HepG2 (cell line): ENCODE results near the gene PHRF1. TPM values are rescaled to one million over a fixed set of nuclear protein-coding genes. Genes with fewer than 3 reads are reported as not detected.
A peak's percentile ranks its signal among the peaks of the same experiment; 100 is the strongest.

ENCODE experiments used
- HNRNPLL ChIP-seq: fragments of 200-400 bp; formaldehyde crosslinking; IDR thresholded peaks from 2 replicates; pipeline ENCODE4 v1.6.1; 2017; ENCODE audit warnings: mild to moderate bottlenecking, low read depth, low read length; ENCODE audit not compliant: poor library complexity, severe bottlenecking
- IRF2 ChIP-seq: IDR thresholded peaks from 2 replicates; pipeline ENCODE4 v1.6.1; 2018; ENCODE audit warnings: missing genetic modification reagents, missing compliant biosample characterization
- KMT2A ChIP-seq: sonication (generic); formaldehyde crosslinking; IDR thresholded peaks from 2 replicates; pipeline ENCODE4 v1.4.0; 2020; ENCODE audit warnings: missing genetic modification reagents
- NFYB ChIP-seq: sonication (generic); formaldehyde crosslinking; IDR thresholded peaks from 2 replicates; pipeline ENCODE4 v1.4.0; 2020; ENCODE audit warnings: missing genetic modification reagents
- NFYC ChIP-seq: IDR thresholded peaks from 2 replicates; pipeline ENCODE4 v1.6.1; 2016; ENCODE audit warnings: missing genetic modification reagents, missing compliant biosample characterization
- SMC3 ChIP-seq: IDR thresholded peaks from 2 replicates; pipeline ENCODE4 v1.6.1; 2011; ENCODE audit warnings: low read length, improper control_type of control experiment
- SP4 ChIP-seq: sonication (generic); formaldehyde crosslinking; IDR thresholded peaks from 2 replicates; pipeline ENCODE4 v1.8.1; 2023; ENCODE audit warnings: mild to moderate bottlenecking, missing genetic modification reagents
- YEATS4 ChIP-seq: sonication (generic); formaldehyde crosslinking; IDR thresholded peaks from 2 replicates; pipeline ENCODE4 v1.4.0; 2020; ENCODE audit warnings: missing genetic modification reagents, borderline replicate concordance
- ZIK1 ChIP-seq: sonication (generic); formaldehyde crosslinking; IDR thresholded peaks from 2 replicates; pipeline ENCODE4 v1.5.0; 2020; ENCODE audit warnings: mild to moderate bottlenecking, low read depth, missing genetic modification reagents, borderline replicate concordance
- ZNF563 ChIP-seq: sonication (generic); formaldehyde crosslinking; IDR thresholded peaks from 2 replicates; pipeline ENCODE4 v1.8.0; 2022; ENCODE audit warnings: mild to moderate bottlenecking, moderate library complexity, missing genetic modification reagents
- ZNF775 ChIP-seq: sonication (generic); formaldehyde crosslinking; IDR thresholded peaks from 2 replicates; pipeline ENCODE4 v1.4.0; 2020; ENCODE audit warnings: missing genetic modification reagents, mild to moderate bottlenecking, moderate library complexity, borderline replicate concordance
- ZSCAN9 ChIP-seq: IDR thresholded peaks from 2 replicates; pipeline ENCODE4 v1.6.1; 2016; ENCODE audit warnings: borderline replicate concordance
- polyA plus RNA-seq, 8 experiments: library from polyadenylated mRNA; depleted of rRNA in 3 of 8; stranded (reverse) in 7 of 8; unstranded in 1 of 8; fragments of >200 nt; fragmentation: Illumina TruSeq in 4 of 8; extraction: Trizol in 4 of 8; gene quantifications; 2 replicates each; pipeline versions ENCODE4 v1.2.1 to v1.2.3, GENCODE V29; 2011 to 2016; ENCODE audit warnings: low read depth in 4 of 8, missing spikeins in 1 of 8, mixed read lengths in 1 of 8; ENCODE audit not compliant: insufficient read depth in 1 of 8
- total RNA-seq, 5 experiments: library from RNA; depleted of rRNA; stranded (reverse); fragments of >200 nt; fragmentation: Illumina TruSeq; extraction: Trizol; gene quantifications; 2 replicates each; pipeline ENCODE4 v1.2.3, GENCODE V29; 2016; ENCODE audit warnings: low read depth in 1 of 5
- TF ChIP-seq, protein P1 (sequence below): IDR thresholded peaks from 2 replicates; pipeline ENCODE4 v1.6.1; 2016; ENCODE audit warnings: mild to moderate bottlenecking
- TF ChIP-seq, protein P2 (sequence below): sonication (generic); formaldehyde crosslinking; IDR thresholded peaks from 2 replicates; pipeline ENCODE4 v1.4.0; 2020; ENCODE audit warnings: missing genetic modification reagents
- TF ChIP-seq, protein P3 (sequence below): sonication (generic); formaldehyde crosslinking; IDR thresholded peaks from 2 replicates; pipeline ENCODE4 v1.4.0; 2020; ENCODE audit warnings: missing genetic modification reagents, borderline replicate concordance
- TF ChIP-seq, protein P4 (sequence below): sonication (generic); formaldehyde crosslinking; IDR thresholded peaks from 2 replicates; pipeline ENCODE4 v1.4.0; 2020; ENCODE audit warnings: mild to moderate bottlenecking, missing genetic modification reagents, borderline replicate concordance

Gene PHRF1
- total and polyA plus RNA-seq, 2 of the 13 experiments (the other 11 are each of a cell fraction or from before 2014, with no cell fraction given): 8.2 to 16.7 TPM

GRCh38 chr11:535519-536454 lies 40.5 kb upstream of the PHRF1 start, which contains the start of gene HRAS (continued):
- TF ChIP-seq, protein P1, sequence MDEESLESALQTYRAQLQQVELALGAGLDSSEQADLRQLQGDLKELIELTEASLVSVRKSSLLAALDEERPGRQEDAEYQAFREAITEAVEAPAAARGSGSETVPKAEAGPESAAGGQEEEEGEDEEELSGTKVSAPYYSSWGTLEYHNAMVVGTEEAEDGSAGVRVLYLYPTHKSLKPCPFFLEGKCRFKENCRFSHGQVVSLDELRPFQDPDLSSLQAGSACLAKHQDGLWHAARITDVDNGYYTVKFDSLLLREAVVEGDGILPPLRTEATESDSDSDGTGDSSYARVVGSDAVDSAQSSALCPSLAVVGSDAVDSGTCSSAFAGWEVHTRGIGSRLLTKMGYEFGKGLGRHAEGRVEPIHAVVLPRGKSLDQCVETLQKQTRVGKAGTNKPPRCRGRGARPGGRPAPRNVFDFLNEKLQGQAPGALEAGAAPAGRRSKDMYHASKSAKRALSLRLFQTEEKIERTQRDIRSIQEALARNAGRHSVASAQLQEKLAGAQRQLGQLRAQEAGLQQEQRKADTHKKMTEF: peak; percentile 51; the same call in 1 of the 2 replicates
- peak; percentile 91 for TF ChIP-seq NFYC
- TF ChIP-seq, protein P2, sequence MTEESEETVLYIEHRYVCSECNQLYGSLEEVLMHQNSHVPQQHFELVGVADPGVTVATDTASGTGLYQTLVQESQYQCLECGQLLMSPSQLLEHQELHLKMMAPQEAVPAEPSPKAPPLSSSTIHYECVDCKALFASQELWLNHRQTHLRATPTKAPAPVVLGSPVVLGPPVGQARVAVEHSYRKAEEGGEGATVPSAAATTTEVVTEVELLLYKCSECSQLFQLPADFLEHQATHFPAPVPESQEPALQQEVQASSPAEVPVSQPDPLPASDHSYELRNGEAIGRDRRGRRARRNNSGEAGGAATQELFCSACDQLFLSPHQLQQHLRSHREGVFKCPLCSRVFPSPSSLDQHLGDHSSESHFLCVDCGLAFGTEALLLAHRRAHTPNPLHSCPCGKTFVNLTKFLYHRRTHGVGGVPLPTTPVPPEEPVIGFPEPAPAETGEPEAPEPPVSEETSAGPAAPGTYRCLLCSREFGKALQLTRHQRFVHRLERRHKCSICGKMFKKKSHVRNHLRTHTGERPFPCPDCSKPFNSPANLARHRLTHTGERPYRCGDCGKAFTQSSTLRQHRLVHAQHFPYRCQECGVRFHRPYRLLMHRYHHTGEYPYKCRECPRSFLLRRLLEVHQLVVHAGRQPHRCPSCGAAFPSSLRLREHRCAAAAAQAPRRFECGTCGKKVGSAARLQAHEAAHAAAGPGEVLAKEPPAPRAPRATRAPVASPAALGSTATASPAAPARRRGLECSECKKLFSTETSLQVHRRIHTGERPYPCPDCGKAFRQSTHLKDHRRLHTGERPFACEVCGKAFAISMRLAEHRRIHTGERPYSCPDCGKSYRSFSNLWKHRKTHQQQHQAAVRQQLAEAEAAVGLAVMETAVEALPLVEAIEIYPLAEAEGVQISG: peak; percentile 66
- TF ChIP-seq ZIK1 (CRISPR knock-in tag): 0 out of 2 replicates have a peak, but pooled peaks have one; percentile 38
- TF ChIP-seq KMT2A (CRISPR knock-in tag): peak; percentile 36; the same call in 1 of the 2 replicates
- TF ChIP-seq NFYB (CRISPR knock-in tag): peak; percentile 90
- TF ChIP-seq IRF2: no peak; the same call in 1 of the 2 replicates
- no peak for TF ChIP-seq SMC3
- TF ChIP-seq, protein P3, sequence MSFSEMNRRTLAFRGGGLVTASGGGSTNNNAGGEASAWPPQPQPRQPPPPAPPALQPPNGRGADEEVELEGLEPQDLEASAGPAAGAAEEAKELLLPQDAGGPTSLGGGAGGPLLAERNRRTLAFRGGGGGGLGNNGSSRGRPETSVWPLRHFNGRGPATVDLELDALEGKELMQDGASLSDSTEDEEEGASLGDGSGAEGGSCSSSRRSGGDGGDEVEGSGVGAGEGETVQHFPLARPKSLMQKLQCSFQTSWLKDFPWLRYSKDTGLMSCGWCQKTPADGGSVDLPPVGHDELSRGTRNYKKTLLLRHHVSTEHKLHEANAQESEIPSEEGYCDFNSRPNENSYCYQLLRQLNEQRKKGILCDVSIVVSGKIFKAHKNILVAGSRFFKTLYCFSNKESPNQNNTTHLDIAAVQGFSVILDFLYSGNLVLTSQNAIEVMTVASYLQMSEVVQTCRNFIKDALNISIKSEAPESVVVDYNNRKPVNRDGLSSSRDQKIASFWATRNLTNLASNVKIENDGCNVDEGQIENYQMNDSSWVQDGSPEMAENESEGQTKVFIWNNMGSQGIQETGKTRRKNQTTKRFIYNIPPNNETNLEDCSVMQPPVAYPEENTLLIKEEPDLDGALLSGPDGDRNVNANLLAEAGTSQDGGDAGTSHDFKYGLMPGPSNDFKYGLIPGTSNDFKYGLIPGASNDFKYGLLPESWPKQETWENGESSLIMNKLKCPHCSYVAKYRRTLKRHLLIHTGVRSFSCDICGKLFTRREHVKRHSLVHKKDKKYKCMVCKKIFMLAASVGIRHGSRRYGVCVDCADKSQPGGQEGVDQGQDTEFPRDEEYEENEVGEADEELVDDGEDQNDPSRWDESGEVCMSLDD: peak; percentile 56; the same call in 1 of the 2 replicates
- TF ChIP-seq ZNF775 (CRISPR knock-in tag): no peak
- TF ChIP-seq ZSCAN9: no peak
- TF ChIP-seq, protein P4, sequence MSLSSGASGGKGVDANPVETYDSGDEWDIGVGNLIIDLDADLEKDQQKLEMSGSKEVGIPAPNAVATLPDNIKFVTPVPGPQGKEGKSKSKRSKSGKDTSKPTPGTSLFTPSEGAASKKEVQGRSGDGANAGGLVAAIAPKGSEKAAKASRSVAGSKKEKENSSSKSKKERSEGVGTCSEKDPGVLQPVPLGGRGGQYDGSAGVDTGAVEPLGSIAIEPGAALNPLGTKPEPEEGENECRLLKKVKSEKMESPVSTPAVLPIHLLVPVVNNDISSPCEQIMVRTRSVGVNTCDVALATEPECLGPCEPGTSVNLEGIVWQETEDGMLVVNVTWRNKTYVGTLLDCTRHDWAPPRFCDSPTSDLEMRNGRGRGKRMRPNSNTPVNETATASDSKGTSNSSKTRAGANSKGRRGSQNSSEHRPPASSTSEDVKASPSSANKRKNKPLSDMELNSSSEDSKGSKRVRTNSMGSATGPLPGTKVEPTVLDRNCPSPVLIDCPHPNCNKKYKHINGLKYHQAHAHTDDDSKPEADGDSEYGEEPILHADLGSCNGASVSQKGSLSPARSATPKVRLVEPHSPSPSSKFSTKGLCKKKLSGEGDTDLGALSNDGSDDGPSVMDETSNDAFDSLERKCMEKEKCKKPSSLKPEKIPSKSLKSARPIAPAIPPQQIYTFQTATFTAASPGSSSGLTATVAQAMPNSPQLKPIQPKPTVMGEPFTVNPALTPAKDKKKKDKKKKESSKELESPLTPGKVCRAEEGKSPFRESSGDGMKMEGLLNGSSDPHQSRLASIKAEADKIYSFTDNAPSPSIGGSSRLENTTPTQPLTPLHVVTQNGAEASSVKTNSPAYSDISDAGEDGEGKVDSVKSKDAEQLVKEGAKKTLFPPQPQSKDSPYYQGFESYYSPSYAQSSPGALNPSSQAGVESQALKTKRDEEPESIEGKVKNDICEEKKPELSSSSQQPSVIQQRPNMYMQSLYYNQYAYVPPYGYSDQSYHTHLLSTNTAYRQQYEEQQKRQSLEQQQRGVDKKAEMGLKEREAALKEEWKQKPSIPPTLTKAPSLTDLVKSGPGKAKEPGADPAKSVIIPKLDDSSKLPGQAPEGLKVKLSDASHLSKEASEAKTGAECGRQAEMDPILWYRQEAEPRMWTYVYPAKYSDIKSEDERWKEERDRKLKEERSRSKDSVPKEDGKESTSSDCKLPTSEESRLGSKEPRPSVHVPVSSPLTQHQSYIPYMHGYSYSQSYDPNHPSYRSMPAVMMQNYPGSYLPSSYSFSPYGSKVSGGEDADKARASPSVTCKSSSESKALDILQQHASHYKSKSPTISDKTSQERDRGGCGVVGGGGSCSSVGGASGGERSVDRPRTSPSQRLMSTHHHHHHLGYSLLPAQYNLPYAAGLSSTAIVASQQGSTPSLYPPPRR: no peak
- peak; percentile 85 for TF ChIP-seq ZNF563
- TF ChIP-seq HNRNPLL: peak; percentile 73
- peak; percentile 93 for TF ChIP-seq SP4 (CRISPR knock-in tag)
- TF ChIP-seq YEATS4 (CRISPR knock-in tag): peak; percentile 7; the same call in 1 of the 2 replicates
